AG04449 (cell line): ENCODE results near the gene ANKMY1.
A peak's percentile ranks its signal among the peaks of the same experiment; 100 is the strongest.

Source experiments
- CTCF ChIA-PET: fragments of 350-600 bp; formaldehyde crosslinking; extraction: SDS; loops from one replicate; lab custom pipeline; 2021; ENCODE audit warnings: antibody characterized with exemption; lab: Yijun Ruan, JAX
- POLR2A ChIA-PET: fragments of 400-600, 350-600 bp; formaldehyde crosslinking; extraction: SDS; loops from one replicate; lab custom pipeline; 2020; ENCODE audit warnings: antibody characterized with exemption, inconsistent platforms; lab: Yijun Ruan, JAX
- DNase-seq: peaks from one replicate; pipeline ENCODE4 v3.0.0-alpha.2; 2010; ENCODE audit warnings: low read depth, low spot score
- H3K4me3 ChIP-seq: 2 replicates; pipeline ENCODE4 v1.5.1; 2011; ENCODE audit warnings: low read depth, mild to moderate bottlenecking, control low read depth, low read length
- CTCF ChIP-seq: IDR thresholded peaks from one replicate; pipeline ENCODE4 v1.5.1; 2011; ENCODE audit warnings: mild to moderate bottlenecking, moderate library complexity, low read length, control low read depth, inconsistent platforms; ENCODE audit not compliant: insufficient read depth; ENCODE audit errors: missing control alignments

Gene ANKMY1

GRCh38 chr2:240560480-240561324 is 2.9 kb upstream of the ANKMY1 start:
- peak; percentile 84 for DNase-seq
- peak; percentile 33 for TF ChIP-seq CTCF
- POLR2A ChIA-PET = interaction anchor here (0.8 to 1.4 kb wide), 3 partner anchors 19 to 305 kb away, joined by 3 to 10 read pairs (median 3); partner anchors contain the start of gene CAPN10
- H3K4me3 ChIP-seq = peak overlapping the region; percentile 69
- CTCF ChIA-PET = interaction anchor here (0.8 to 3.5 kb wide), 4 partner anchors 9 to 25 kb away, joined by 3 to 17 read pairs (median 4); partner anchors contain the start of gene CAPN10

- no peak for TF ChIP-seq CTCF
- POLR2A ChIA-PET = interaction anchor here (0.8 to 1.4 kb wide), 2 partner anchors 26 to 304 kb away, joined by 3 to 10 read pairs; partner anchors contain the start of gene CAPN10
- CTCF ChIA-PET = interaction anchor here (1.1 to 1.7 kb wide), 2 partner anchors 9 to 46 kb away, joined by 5 to 8 read pairs; no protein-coding TSS in a partner anchor
- no peak for DNase-seq
- H3K4me3 ChIP-seq = peak within 1 kb of the TSS; percentile 69
Observed at GRCh38 chr2:240560084-240560479, 2.3 kb upstream of the ANKMY1 start, which contains the start of gene DUSP28. DUSP28 (plus strand) TSS chr2:240560357; CDS start chr2:240560685, 328 bp downstream.

GRCh38 chr2:240559286-240559685 is 1.5 kb upstream of the ANKMY1 start:
- DNase-seq = no peak
- TF ChIP-seq CTCF = no peak
- no peak overlapping the region for H3K4me3 ChIP-seq
- ChIA-PET POLR2A (no interaction called here), CTCF (interaction anchor here (1.7 kb wide), 1 partner anchor 45 kb away, joined by 8 read pairs; no protein-coding TSS in a partner anchor)

- ChIA-PET CTCF (interaction anchor here (1.7 to 5.6 kb wide), 2 partner anchors 8 to 44 kb away, joined by 8 to 27 read pairs; no protein-coding TSS in a partner anchor), POLR2A (interaction anchor here (0.8 kb wide), 1 partner anchor 28 kb away, joined by 3 read pairs; the partner anchor contains the start of gene CAPN10)
- H3K4me3 ChIP-seq = peak overlapping the region; percentile 57
- no peak for TF ChIP-seq CTCF
- DNase-seq = no peak
Observed at GRCh38 chr2:240558236-240558761, 511 bp upstream of the ANKMY1 start.

DNA sequence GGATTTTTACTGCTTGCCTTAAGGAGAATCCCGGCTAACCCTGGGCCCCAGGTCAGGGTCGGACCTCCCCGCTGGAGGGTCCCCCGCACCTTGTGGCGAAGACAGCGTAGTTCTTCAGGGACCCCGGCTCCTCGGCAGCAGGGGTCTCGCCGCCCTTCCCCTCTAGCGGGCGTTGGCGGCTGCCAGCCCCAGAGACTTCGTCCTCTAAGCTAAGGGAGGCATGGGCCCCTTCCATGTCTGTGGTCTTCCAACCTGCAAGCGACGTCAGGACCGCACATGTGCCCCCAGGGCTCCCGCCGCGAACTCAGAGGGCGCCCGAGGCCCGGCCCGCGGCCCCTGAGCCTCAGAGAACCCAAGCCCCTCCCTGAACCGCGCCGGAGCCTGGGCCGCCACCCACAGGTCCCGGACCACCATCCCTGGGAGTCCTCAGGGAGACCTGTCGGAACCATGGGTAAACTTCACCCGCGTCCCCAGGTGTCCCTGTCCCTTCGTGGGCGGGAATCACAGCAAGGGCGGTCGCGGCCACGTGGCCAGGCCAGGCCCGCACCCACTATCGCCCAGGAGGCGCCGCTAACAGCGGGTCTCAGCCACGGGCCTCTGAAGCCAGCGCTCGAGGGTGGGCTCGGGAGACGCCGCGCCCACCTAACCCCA is 562 bp downstream of the ANKMY1 start:
- no peak for DNase-seq
- no peak for TF ChIP-seq CTCF
- H3K4me3 ChIP-seq = peak overlapping the region; percentile 57
- ChIA-PET CTCF (interaction anchor here (5.6 kb wide), 1 partner anchor 9 kb away, joined by 27 read pairs; no protein-coding TSS in a partner anchor), POLR2A (interaction anchor here (0.8 kb wide), 1 partner anchor 29 kb away, joined by 3 read pairs; the partner anchor contains the start of gene CAPN10)
